Kidney epithelial cell (primary cell): ENCODE data around the gene PIGM. TPM values are rescaled to one million over a fixed set of nuclear protein-coding genes. Genes with fewer than 3 reads are reported as not detected.

Experiments
- DNase-seq: peaks from one replicate; pipeline ENCODE4 v3.0.0-alpha.2; 2010; ENCODE audit warnings: low read depth
- H3K27me3 ChIP-seq: 2 replicates; pipeline ENCODE4 v1.6.0; 2011; ENCODE audit warnings: low read length; ENCODE audit not compliant: control insufficient read depth, insufficient read depth
- H3K36me3 ChIP-seq: 2 replicates; pipeline ENCODE4 v1.5.1; 2011; ENCODE audit warnings: low read length; ENCODE audit not compliant: control insufficient read depth, insufficient read depth
- H3K4me3 ChIP-seq: 2 replicates; pipeline ENCODE4 v1.5.1; 2011; ENCODE audit warnings: low read depth, mild to moderate bottlenecking, control low read depth, low read length
- total RNA-seq: library from RNA; depleted of rRNA; stranded (reverse); fragments of >200 nt; gene quantifications from 2 replicates; pipeline ENCODE4 v1.2.3, GENCODE V29; 2015
- TF ChIP-seq, protein P1 (sequence below): IDR thresholded peaks from 2 replicates; pipeline ENCODE4 v1.5.1; 2011; ENCODE audit warnings: mild to moderate bottlenecking, moderate library complexity, low read length, control low read depth, inconsistent platforms; ENCODE audit not compliant: insufficient read depth, poor library complexity, severe bottlenecking

PIGM gene
- total RNA-seq, 1 donor from 2014 or later, result 5.3 TPM

DNA sequence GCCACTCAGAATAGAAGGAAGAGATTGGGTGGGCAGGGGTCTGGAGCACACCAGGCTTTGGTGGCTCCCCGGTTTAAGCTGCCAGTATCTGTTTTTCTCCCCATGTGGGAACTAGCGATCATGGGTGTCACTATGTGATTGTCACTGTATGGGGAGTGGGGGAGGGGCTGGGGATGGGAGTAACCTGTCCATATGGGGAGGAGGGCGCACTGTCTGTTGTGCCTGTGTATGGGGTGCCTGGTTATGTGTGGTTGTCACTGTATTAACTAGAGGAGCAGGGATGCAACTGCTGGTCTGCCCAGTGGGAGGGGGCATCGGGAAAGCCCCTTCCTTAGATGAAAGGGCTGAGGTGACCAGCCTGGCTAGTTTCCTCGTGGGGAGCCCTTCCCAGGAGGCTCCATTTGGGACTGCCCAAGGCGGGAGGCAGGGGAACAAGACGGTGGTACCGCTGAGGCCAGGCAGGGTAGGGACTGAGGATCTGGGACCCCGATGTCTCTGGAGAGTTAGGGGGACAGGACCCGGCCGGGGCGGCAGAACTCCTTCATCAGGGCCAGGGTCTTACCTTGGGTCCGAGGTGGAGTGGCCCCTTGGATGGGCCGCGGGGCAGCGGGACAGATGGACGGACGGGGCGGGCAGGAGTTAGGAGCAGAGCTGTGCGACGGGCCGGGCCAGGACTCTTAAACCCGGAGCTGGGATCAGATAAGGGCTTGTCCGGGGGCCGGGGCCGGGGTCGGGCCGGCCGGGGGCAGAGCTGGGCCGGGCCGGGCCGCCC lies 37.9 kb upstream of the PIGM start, which contains the start of gene KCNJ10:
Gene KCNJ10, minus strand, starts transcription at position 701 of the 772 bp plus-strand sequence. CDS start 27,628 bp downstream, outside the sequence.
- peak within 1 kb of the TSS; percentile 40 for H3K4me3 ChIP-seq
- TF ChIP-seq, protein P1, sequence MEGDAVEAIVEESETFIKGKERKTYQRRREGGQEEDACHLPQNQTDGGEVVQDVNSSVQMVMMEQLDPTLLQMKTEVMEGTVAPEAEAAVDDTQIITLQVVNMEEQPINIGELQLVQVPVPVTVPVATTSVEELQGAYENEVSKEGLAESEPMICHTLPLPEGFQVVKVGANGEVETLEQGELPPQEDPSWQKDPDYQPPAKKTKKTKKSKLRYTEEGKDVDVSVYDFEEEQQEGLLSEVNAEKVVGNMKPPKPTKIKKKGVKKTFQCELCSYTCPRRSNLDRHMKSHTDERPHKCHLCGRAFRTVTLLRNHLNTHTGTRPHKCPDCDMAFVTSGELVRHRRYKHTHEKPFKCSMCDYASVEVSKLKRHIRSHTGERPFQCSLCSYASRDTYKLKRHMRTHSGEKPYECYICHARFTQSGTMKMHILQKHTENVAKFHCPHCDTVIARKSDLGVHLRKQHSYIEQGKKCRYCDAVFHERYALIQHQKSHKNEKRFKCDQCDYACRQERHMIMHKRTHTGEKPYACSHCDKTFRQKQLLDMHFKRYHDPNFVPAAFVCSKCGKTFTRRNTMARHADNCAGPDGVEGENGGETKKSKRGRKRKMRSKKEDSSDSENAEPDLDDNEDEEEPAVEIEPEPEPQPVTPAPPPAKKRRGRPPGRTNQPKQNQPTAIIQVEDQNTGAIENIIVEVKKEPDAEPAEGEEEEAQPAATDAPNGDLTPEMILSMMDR, result no peak
- peaks cover 42% of the 10 kb centered on the region for H3K27me3 ChIP-seq
- H3K36me3 ChIP-seq, result no peaks in the 10 kb centered on the region
- DNase-seq, result no peak

DNA sequence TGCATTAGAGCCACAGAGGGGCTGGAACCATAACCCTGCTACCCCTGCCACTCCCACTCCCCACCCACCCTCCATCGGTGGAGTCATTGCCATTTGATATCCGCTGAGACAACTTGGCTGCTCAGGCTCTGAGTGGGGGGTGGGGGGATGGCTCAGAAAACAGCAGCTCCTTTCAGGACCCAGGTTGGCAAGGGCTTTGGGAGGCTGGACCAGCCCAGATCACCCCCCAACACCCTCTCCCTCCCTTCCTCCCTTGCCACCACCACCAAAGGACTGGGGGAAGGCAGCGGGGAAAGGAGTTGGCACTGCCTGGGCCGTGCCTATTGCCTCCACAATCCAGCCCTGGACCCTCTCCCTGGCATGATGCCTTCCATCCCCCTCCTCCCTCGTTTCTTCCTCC lies 36.4 kb upstream of the PIGM start:
- TF ChIP-seq, protein P1, result no peak
- peaks cover 42% of the 10 kb centered on the region for H3K27me3 ChIP-seq
- DNase-seq, result no peak
- H3K36me3 ChIP-seq, result no peaks in the 10 kb centered on the region
- no peak overlapping the region for H3K4me3 ChIP-seq

DNA sequence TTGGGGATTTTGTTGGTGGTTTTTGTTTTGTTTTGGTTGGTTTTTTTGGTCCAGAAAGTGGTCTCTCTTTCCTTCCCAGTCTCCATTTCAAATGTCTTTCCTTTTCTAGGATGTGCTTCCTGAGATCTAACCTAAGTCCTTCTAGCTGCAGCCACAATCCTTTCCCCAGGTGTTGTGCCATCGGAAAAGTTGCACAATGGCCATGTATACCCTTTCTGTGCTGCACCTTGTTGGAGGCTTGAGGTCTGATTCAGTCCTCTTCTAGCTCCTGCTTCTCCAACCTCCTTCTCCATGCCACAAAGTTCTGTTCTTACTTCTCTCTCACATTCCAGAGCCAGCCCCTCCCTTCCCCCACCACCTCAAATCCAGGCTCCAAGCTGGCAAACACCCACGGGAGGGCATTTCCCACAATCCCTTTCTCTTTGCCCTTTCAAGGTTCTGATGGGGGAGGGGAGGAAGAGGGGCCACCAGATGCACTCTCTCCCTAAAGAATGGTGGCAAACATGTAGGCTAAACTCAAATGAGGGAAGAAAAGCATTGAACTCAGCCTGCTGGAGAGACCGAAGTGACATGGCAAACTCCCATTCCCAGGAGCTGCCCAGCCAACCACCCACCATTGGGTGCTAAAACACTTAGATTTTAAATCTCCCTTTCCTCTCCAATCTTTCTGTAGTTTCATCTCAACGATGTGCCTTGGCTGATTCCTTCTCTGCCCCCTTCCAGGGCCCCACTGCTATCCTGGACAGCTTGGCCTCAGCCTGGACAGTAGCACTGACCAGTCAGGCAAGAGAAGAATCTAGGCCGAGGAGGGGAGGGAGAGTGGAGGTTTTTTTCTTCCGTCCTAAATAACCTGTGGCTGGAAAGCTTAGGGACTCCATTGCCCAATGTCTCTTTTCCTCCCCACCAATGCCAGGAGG lies 35.3 kb upstream of the PIGM start:
- no peaks in the 10 kb centered on the region for H3K36me3 ChIP-seq
- DNase-seq, result no peak
- H3K4me3 ChIP-seq, result no peak overlapping the region
- H3K27me3 ChIP-seq, result peaks cover 53% of the 10 kb centered on the region
- TF ChIP-seq, protein P1, result no peak

DNA sequence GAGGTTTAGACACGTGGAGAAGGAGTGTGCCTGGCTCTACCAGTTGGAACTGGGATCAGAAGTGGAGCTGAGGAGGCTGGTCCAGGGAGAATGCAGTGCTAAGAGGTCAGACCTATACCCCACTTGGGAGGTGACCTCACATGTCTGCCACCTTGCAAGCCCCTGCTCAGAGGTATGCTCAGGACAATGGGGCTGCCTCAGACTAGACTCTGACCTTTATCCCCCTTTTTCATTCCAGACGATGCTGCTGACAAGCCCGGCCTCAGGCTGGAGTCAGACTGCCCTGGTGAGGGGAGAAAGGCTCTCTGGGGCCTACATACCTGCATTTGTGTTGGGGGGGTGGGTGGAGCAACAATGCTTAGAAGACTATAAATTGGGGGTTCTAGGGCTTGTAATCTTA lies 33.0 kb upstream of the PIGM start:
- no peak for DNase-seq
- TF ChIP-seq, protein P1, result no peak
- Histone ChIP-seq H3K36me3 (no peaks in the 10 kb centered on the region), H3K27me3 (peaks cover 56% of the 10 kb centered on the region), H3K4me3 (no peak overlapping the region)

DNA sequence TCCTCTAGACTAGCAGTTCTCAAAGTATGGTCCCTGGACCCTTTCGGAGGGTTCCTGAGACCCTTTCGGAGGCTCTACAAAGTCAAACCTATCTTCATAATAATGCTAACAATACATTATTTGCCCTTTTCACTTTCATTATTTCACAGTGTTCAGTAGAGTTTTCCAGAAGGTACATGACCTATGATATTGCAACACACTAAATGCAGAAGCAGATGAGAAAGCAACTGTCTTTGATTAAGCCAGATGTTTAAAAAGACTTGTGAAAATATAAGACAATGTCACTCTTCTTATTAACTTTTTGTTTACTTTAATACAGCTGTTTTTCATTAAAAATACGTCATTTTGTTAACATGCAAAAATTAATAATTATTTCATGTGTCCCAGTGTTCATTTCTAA lies 32.4 kb upstream of the PIGM start:
- Histone ChIP-seq H3K36me3 (no peaks in the 10 kb centered on the region), H3K4me3 (no peak overlapping the region), H3K27me3 (peaks cover 50% of the 10 kb centered on the region)
- TF ChIP-seq, protein P1, result no peak
- DNase-seq, result no peak
